Activated CD4-positive, alpha-beta T cell treated with anti-CD3 and anti-CD28 coated beads for 36 hours (primary cell): Measurements from ENCODE around the gene GCN1. TPM values are rescaled to one million over a fixed set of nuclear protein-coding genes. Genes with fewer than 3 reads are reported as not detected.

ENCODE experiments used
- ATAC-seq: fragments of 200-7000 bp; cut with Tn5 transposase; one replicate; pipeline ENCODE4 v1.10.0; 2021; ENCODE audit warnings: mild to moderate bottlenecking, moderate library complexity
- CTCF ChIA-PET: fragments of 350-600 bp; sonication (Branson Sonifier 250); formaldehyde crosslinking; loops from one replicate; lab custom pipeline; 2021; ENCODE audit warnings: antibody characterized with exemption; lab: Charles Lee
- POLR2A ChIA-PET: fragments of 350-600 bp; sonication (Branson Sonifier 250); formaldehyde crosslinking; loops from one replicate; lab custom pipeline; 2021; ENCODE audit warnings: antibody characterized with exemption, inconsistent platforms; lab: Charles Lee
- DNase-seq: peaks from one replicate; pipeline ENCODE4 v3.0.0-alpha.2; 2020
- H3K27ac Mint-ChIP-seq: one replicate; pipeline ENCODE4 v1.8.0; 2021; ENCODE audit warnings: mixed read lengths
- H3K27me3 Mint-ChIP-seq: one replicate; pipeline ENCODE4 v1.8.0; 2021; ENCODE audit warnings: mixed read lengths
- H3K36me3 Mint-ChIP-seq: one replicate; pipeline ENCODE4 v1.8.0; 2021; ENCODE audit warnings: low read depth, mixed read lengths
- H3K4me1 Mint-ChIP-seq: one replicate; pipeline ENCODE4 v1.8.0; 2021; ENCODE audit warnings: mixed read lengths
- H3K4me3 Mint-ChIP-seq: one replicate; pipeline ENCODE4 v1.8.0; 2021; ENCODE audit warnings: mild to moderate bottlenecking, moderate library complexity, mixed read lengths
- H3K9me3 Mint-ChIP-seq: one replicate; pipeline ENCODE4 v1.8.0; 2021; ENCODE audit warnings: low read depth, mixed read lengths
- intact Hi-C, 2 experiments: fragments of 100-400 bp; cut with DNase I in 1 of 2; cut with micrococcal nuclease in 1 of 2; formaldehyde crosslinking; loops; one replicate each; pipeline versions ENCODE4 v1.14.2 to v1.15.1; 2022 to 2024; cut with DNase I, micrococcal nuclease
- total RNA-seq, 2 experiments: library from RNA; stranded (reverse); gene quantifications; one replicate each; pipeline ENCODE4 v1.2.3, GENCODE V29; 2021

Gene GCN1
- total RNA-seq, 2 experiments from 2014 or later: 125 to 139 TPM

GRCh38 chr12:120229071-120229486, 34.6 kb upstream of the GCN1 start:
- Mint-ChIP-seq H3K27me3 (no peaks in the 10 kb centered on the region), H3K4me1 (peaks cover 90% of the 10 kb centered on the region), H3K27ac (peak overlapping the region; percentile 79), H3K36me3 (peaks cover 5% of the 10 kb centered on the region), H3K9me3 (no peaks in the 10 kb centered on the region), H3K4me3 (no peak overlapping the region)
- intact Hi-C loops: loop anchor here in 1 of 2 experiments (10.0 kb wide), 1 partner anchor 206 kb away; the partner anchor contains the start of gene COX6A1
- ATAC-seq: no peak
- ChIA-PET POLR2A (interaction anchor here (3.6 to 11.7 kb wide), 3 partner anchors 28 to 62 kb away, joined by 42 to 275 read pairs (median 61); partner anchors contain the start of genes PXN, RNU4-1, RNU4-2 and RPLP0), CTCF (interaction anchor here (0.7 to 11.0 kb wide), 17 partner anchors 11 to 391 kb away, joined by 3 to 518 read pairs (median 9); partner anchors contain the start of genes PXN, RNU4-1, RNU4-2 and RPLP0)
- peak; percentile 38 for DNase-seq

- Mint-ChIP-seq H3K27ac (peak overlapping the region; percentile 79), H3K27me3 (no peaks in the 10 kb centered on the region), H3K4me1 (peaks cover 84% of the 10 kb centered on the region), H3K4me3 (peak overlapping the region; percentile 16), H3K36me3 (peaks cover 5% of the 10 kb centered on the region), H3K9me3 (no peaks in the 10 kb centered on the region)
- ATAC-seq (peak; percentile 65), DNase-seq (peak; percentile 96)
- intact Hi-C loops: loop anchor here (1.0 to 10.0 kb wide), 5 partner anchors 27 to 206 kb away; partner anchors contain the start of genes PXN (in 2 of the 2), RNU4-2 (in 2 of the 2), COX6A1 (in 1 of the 2) and RPLP0 (in 1 of the 2)
- POLR2A ChIA-PET: interaction anchor here (0.7 to 11.7 kb wide), 7 partner anchors 8 to 74 kb away, joined by 3 to 275 read pairs (median 7); partner anchors contain the start of genes PXN, RNU4-1, RNU4-2 and RPLP0
- CTCF ChIA-PET: interaction anchor here (0.6 to 11.0 kb wide), 36 partner anchors 10 to 391 kb away, joined by 3 to 518 read pairs (median 4); partner anchors contain the start of genes CIT, COX6A1, PXN and RNU4-1
Measured at GRCh38 chr12:120228291-120229070, 34.0 kb upstream of the GCN1 start.

- Mint-ChIP-seq H3K27ac (peak overlapping the region; percentile 79), H3K27me3 (no peaks in the 10 kb centered on the region), H3K36me3 (peaks cover 8% of the 10 kb centered on the region), H3K4me1 (peaks cover 79% of the 10 kb centered on the region), H3K4me3 (peak overlapping the region; percentile 16), H3K9me3 (no peaks in the 10 kb centered on the region)
- ATAC-seq: no peak
- intact Hi-C loops: loop anchor here (1.0 to 10.0 kb wide), 5 partner anchors 27 to 207 kb away; partner anchors contain the start of genes PXN (in 2 of the 2), RNU4-2 (in 2 of the 2), COX6A1 (in 1 of the 2) and RPLP0 (in 1 of the 2)
- CTCF ChIA-PET: interaction anchor here (0.6 to 11.0 kb wide), 36 partner anchors 10 to 392 kb away, joined by 3 to 518 read pairs (median 4); partner anchors contain the start of genes CIT, COX6A1, PXN and RNU4-1
- POLR2A ChIA-PET: interaction anchor here (0.7 to 11.7 kb wide), 7 partner anchors 9 to 74 kb away, joined by 3 to 275 read pairs (median 7); partner anchors contain the start of genes PXN, RNU4-1, RNU4-2 and RPLP0
- DNase-seq: no peak
Measured at GRCh38 chr12:120228041-120228290, 33.5 kb upstream of the GCN1 start.

- POLR2A ChIA-PET: interaction anchor here (0.6 to 11.7 kb wide), 8 partner anchors 9 to 75 kb away, joined by 3 to 275 read pairs (median 6); partner anchors contain the start of genes PXN, RNU4-1, RNU4-2 and RPLP0
- Mint-ChIP-seq H3K4me3 (no peak overlapping the region), H3K4me1 (peaks cover 74% of the 10 kb centered on the region), H3K36me3 (peaks cover 12% of the 10 kb centered on the region), H3K9me3 (no peaks in the 10 kb centered on the region), H3K27me3 (no peaks in the 10 kb centered on the region), H3K27ac (peak overlapping the region; percentile 70)
- DNase-seq: no peak
- CTCF ChIA-PET: interaction anchor here (0.6 to 11.0 kb wide), 38 partner anchors 9 to 392 kb away, joined by 3 to 518 read pairs (median 4); partner anchors contain the start of genes COX6A1, PXN, RNU4-1 and RNU4-2
- ATAC-seq: no peak
- intact Hi-C loops: loop anchor here (1.0 to 10.0 kb wide), 5 partner anchors 26 to 207 kb away; partner anchors contain the start of genes PXN (in 2 of the 2), RNU4-2 (in 2 of the 2), COX6A1 (in 1 of the 2) and RPLP0 (in 1 of the 2)
Measured at GRCh38 chr12:120227233-120228040, 32.9 kb upstream of the GCN1 start.

GRCh38 chr12:120225852-120226640, 31.5 kb upstream of the GCN1 start:
- DNase-seq (peak; percentile 51), ATAC-seq (peak; percentile 28)
- Mint-ChIP-seq H3K27me3 (no peaks in the 10 kb centered on the region), H3K27ac (peak overlapping the region; percentile 92), H3K36me3 (peaks cover 12% of the 10 kb centered on the region), H3K4me1 (peaks cover 60% of the 10 kb centered on the region), H3K4me3 (peak overlapping the region; percentile 60), H3K9me3 (no peaks in the 10 kb centered on the region)
- CTCF ChIA-PET: interaction anchor here (1.1 to 11.0 kb wide), 7 partner anchors 14 to 205 kb away, joined by 3 to 518 read pairs (median 45); partner anchors contain the start of genes PXN, RNU4-1, RNU4-2 and RPLP0
- intact Hi-C loops: loop anchor here in 1 of 2 experiments (10.0 kb wide), 1 partner anchor 209 kb away; the partner anchor contains the start of gene COX6A1
- POLR2A ChIA-PET: interaction anchor here (0.6 to 11.7 kb wide), 4 partner anchors 23 to 65 kb away, joined by 3 to 275 read pairs (median 52); partner anchors contain the start of genes PXN, RNU4-1, RNU4-2 and RPLP0

GRCh38 chr12:120225200-120225558, 30.7 kb upstream of the GCN1 start:
- no peaks in the 10 kb centered on the region for H3K9me3 Mint-ChIP-seq
- DNase-seq (no peak), ATAC-seq (no peak)
- H3K4me1 Mint-ChIP-seq: peaks cover 51% of the 10 kb centered on the region
- H3K27me3 Mint-ChIP-seq: no peaks in the 10 kb centered on the region
- H3K4me3 Mint-ChIP-seq: peak overlapping the region; percentile 60
- ChIA-PET CTCF (interaction anchor here (1.2 to 11.0 kb wide), 4 partner anchors 23 to 89 kb away, joined by 5 to 518 read pairs (median 58); partner anchors contain the start of genes PXN, RNU4-1, RNU4-2 and RPLP0), POLR2A (interaction anchor here (0.8 to 11.7 kb wide), 4 partner anchors 24 to 66 kb away, joined by 3 to 275 read pairs (median 32); partner anchors contain the start of genes PXN, RNU4-1, RNU4-2 and RPLP0)
- intact Hi-C loops: loop anchor here in 1 of 2 experiments (10.0 kb wide), 1 partner anchor 210 kb away; the partner anchor contains the start of gene COX6A1
- peaks cover 20% of the 10 kb centered on the region for H3K36me3 Mint-ChIP-seq
- peak overlapping the region; percentile 92 for H3K27ac Mint-ChIP-seq

- intact Hi-C loops: loop anchor here in 1 of 2 experiments (10.0 kb wide), 1 partner anchor 210 kb away; the partner anchor contains the start of gene COX6A1
- ATAC-seq (no peak), DNase-seq (no peak)
- CTCF ChIA-PET: interaction anchor here (1.2 to 11.0 kb wide), 2 partner anchors 33 to 90 kb away, joined by 5 to 518 read pairs; partner anchors contain the start of gene PXN
- Mint-ChIP-seq H3K4me1 (peaks cover 45% of the 10 kb centered on the region), H3K9me3 (no peaks in the 10 kb centered on the region), H3K36me3 (peaks cover 25% of the 10 kb centered on the region), H3K27ac (peak overlapping the region; percentile 92), H3K4me3 (no peak overlapping the region), H3K27me3 (no peaks in the 10 kb centered on the region)
- POLR2A ChIA-PET: interaction anchor here (0.8 to 11.7 kb wide), 3 partner anchors 23 to 66 kb away, joined by 3 to 275 read pairs (median 3); partner anchors contain the start of genes RNU4-1, RNU4-2 and RPLP0
Measured at GRCh38 chr12:120224304-120225199, 30.0 kb upstream of the GCN1 start.

- Mint-ChIP-seq H3K27me3 (no peaks in the 10 kb centered on the region), H3K36me3 (peaks cover 26% of the 10 kb centered on the region), H3K27ac (no peak overlapping the region), H3K4me3 (no peak overlapping the region), H3K9me3 (no peaks in the 10 kb centered on the region), H3K4me1 (peaks cover 36% of the 10 kb centered on the region)
- CTCF ChIA-PET: interaction anchor here (11.0 kb wide), 1 partner anchor 34 kb away, joined by 518 read pairs; the partner anchor contains the start of gene PXN
- intact Hi-C loops: loop anchor here in 1 of 2 experiments (10.0 kb wide), 1 partner anchor 211 kb away; the partner anchor contains the start of gene COX6A1
- POLR2A ChIA-PET: interaction anchor here (0.7 to 11.7 kb wide), 2 partner anchors 40 to 67 kb away, joined by 7 to 275 read pairs; partner anchors contain the start of genes RNU4-1 and RNU4-2
- no peak for ATAC-seq
- DNase-seq: no peak
Measured at GRCh38 chr12:120223458-120224303, 29.2 kb upstream of the GCN1 start.
